Liver (tissue), 9 donors: ENCODE measurements around the gene POU6F2. TPM values are rescaled to one million over a fixed set of nuclear protein-coding genes. Genes with fewer than 3 reads are reported as not detected.

Experiments
- DNase-seq: peaks from one replicate; pipeline ENCODE4 v3.0.0-alpha.2; 2017; ENCODE audit warnings: low spot score
- H3K27ac ChIP-seq, 2 donors: one replicate each; pipeline ENCODE4 v1.7.0; 2013; ENCODE audit warnings: inconsistent platforms in 2 of 2, low read length in 2 of 2, control low read depth in 1 of 2, low read depth in 1 of 2, mild to moderate bottlenecking in 1 of 2
- H3K27me3 ChIP-seq, 4 donors: one replicate each; pipeline versions ENCODE4 v1.6.1 to v1.7.0; 2013; ENCODE audit warnings: low read length in 3 of 4, inconsistent platforms in 1 of 4, mild to moderate bottlenecking in 1 of 4, moderate library complexity in 1 of 4; ENCODE audit not compliant: control insufficient read depth in 4 of 4, insufficient read depth in 4 of 4
- H3K36me3 ChIP-seq, 4 donors: one replicate each; pipeline versions ENCODE4 v1.6.1 to v1.7.0; 2013; ENCODE audit warnings: low read length in 3 of 4, mild to moderate bottlenecking in 3 of 4, low read depth in 1 of 4, moderate library complexity in 1 of 4; ENCODE audit not compliant: control insufficient read depth in 4 of 4, insufficient read depth in 3 of 4
- H3K4me1 ChIP-seq, 4 donors: one replicate each; pipeline versions ENCODE4 v1.6.1 to v1.7.0; 2013; ENCODE audit warnings: low read length in 3 of 4, mild to moderate bottlenecking in 3 of 4, moderate library complexity in 1 of 4; ENCODE audit not compliant: control insufficient read depth in 4 of 4, insufficient read depth in 4 of 4
- H3K4me3 ChIP-seq, 3 donors: one replicate each; pipeline versions ENCODE4 v1.6.1 to v1.7.0; 2013; ENCODE audit warnings: low read length in 3 of 3, control low read depth in 1 of 3, low read depth in 1 of 3, mild to moderate bottlenecking in 1 of 3
- H3K9ac ChIP-seq, 2 donors: one replicate each; pipeline ENCODE4 v1.7.0; 2013; ENCODE audit warnings: low read length in 2 of 2, mild to moderate bottlenecking in 2 of 2, moderate library complexity in 2 of 2, control low read depth in 1 of 2, low read depth in 1 of 2
- H3K9me3 ChIP-seq, 4 donors: one replicate each; pipeline versions ENCODE4 v1.6.1 to v1.7.0; 2013; ENCODE audit warnings: low read length in 3 of 4; ENCODE audit not compliant: control insufficient read depth in 4 of 4
- EGR1 ChIP-seq, 2 donors: IDR thresholded peaks; 2 replicates each; pipeline ENCODE4 v1.6.1; 2016 to 2018; ENCODE audit warnings: antibody characterized with exemption in 2 of 2, low read depth in 2 of 2
- FOXA1 ChIP-seq: IDR thresholded peaks from 2 replicates; pipeline ENCODE4 v1.6.1; 2016; ENCODE audit warnings: antibody characterized with exemption
- FOXA2 ChIP-seq: IDR thresholded peaks from 2 replicates; pipeline ENCODE4 v1.6.1; 2016; ENCODE audit warnings: antibody characterized with exemption
- GABPA ChIP-seq, 2 donors: IDR thresholded peaks in 1 of 2; conservative IDR thresholded peaks in 1 of 2; 2 replicates each; pipeline ENCODE4 v1.6.1; 2016; ENCODE audit warnings: antibody characterized with exemption in 2 of 2, mild to moderate bottlenecking in 1 of 2, moderate library complexity in 1 of 2
- HNF4A ChIP-seq, 2 donors: conservative IDR thresholded peaks; 2 replicates each; pipeline ENCODE4 v1.6.1; 2016; ENCODE audit warnings: antibody characterized with exemption in 2 of 2, mild to moderate bottlenecking in 2 of 2
- HNF4G ChIP-seq: IDR thresholded peaks from 2 replicates; pipeline ENCODE4 v1.6.1; 2016; ENCODE audit warnings: antibody characterized with exemption
- JUND ChIP-seq, 2 donors: IDR thresholded peaks; 2 replicates each; pipeline ENCODE4 v1.6.1; 2016; ENCODE audit warnings: antibody characterized with exemption in 2 of 2
- NR2F2 ChIP-seq: IDR thresholded peaks from 2 replicates; pipeline ENCODE4 v1.6.1; 2016; ENCODE audit warnings: antibody characterized with exemption
- RAD21 ChIP-seq, 2 donors: IDR thresholded peaks; 2 replicates each; pipeline ENCODE4 v1.6.1; 2016; ENCODE audit warnings: antibody characterized with exemption in 2 of 2, mild to moderate bottlenecking in 2 of 2
- RXRA ChIP-seq, 2 donors: IDR thresholded peaks; 2 replicates each; pipeline ENCODE4 v1.6.1; 2017 to 2018; ENCODE audit warnings: antibody characterized with exemption in 2 of 2, mild to moderate bottlenecking in 1 of 2
- SP1 ChIP-seq: IDR thresholded peaks from 2 replicates; pipeline ENCODE4 v1.6.1; 2018; ENCODE audit warnings: antibody characterized with exemption, mild to moderate bottlenecking
- TAF1 ChIP-seq: conservative IDR thresholded peaks from 2 replicates; pipeline ENCODE4 v1.6.1; 2016; ENCODE audit warnings: antibody characterized with exemption, mild to moderate bottlenecking
- YY1 ChIP-seq: IDR thresholded peaks from 2 replicates; pipeline ENCODE4 v1.6.1; 2016; ENCODE audit warnings: antibody characterized with exemption, mild to moderate bottlenecking
- whole genome bisulfite sequencing: extraction: QIAGEN DNeasy Blood & Tissue Kit; methylation state at CpG from one replicate; pipeline ENCODE4 v1.1.7; 2013; 5-methylcytosine and 5-hydroxymethylcytosine counted together
- polyA plus RNA-seq, 2 donors: library from polyadenylated mRNA; stranded (reverse) in 1 of 2; unstranded in 1 of 2; fragments of 200-250 nt in 1 of 2; fragments of >200 nt in 1 of 2; fragmentation: Nextera tagmentation in 1 of 2; extraction: Ambion mirVana in 1 of 2; gene quantifications; one replicate each; pipeline versions ENCODE4 v1.2.1 to v1.2.3, GENCODE V29; 2013 to 2015
- total RNA-seq, 2 donors: library from RNA; depleted of rRNA; stranded (reverse); fragments of >200 nt; gene quantifications; one replicate each; pipeline ENCODE4 v1.2.3, GENCODE V29; 2014
- TF ChIP-seq, protein P1 (sequence below): IDR thresholded peaks from 2 replicates; pipeline ENCODE4 v1.6.1; 2016; ENCODE audit warnings: antibody characterized with exemption
- TF ChIP-seq, protein P2 (sequence below): fragments of 150-350 bp; IDR thresholded peaks from 2 replicates; pipeline ENCODE4 v1.5.1; 2017; ENCODE audit warnings: improper control_type of control experiment, low read depth, low read length; ENCODE audit not compliant: missing input control
- TF ChIP-seq, protein P3 (sequence below): IDR thresholded peaks from 2 replicates; pipeline ENCODE4 v1.6.1; 2016; ENCODE audit warnings: antibody characterized with exemption
- TF ChIP-seq, protein P4 (sequence below): IDR thresholded peaks from 2 replicates; pipeline ENCODE4 v1.6.1; 2016; ENCODE audit warnings: antibody characterized with exemption, mild to moderate bottlenecking
- TF ChIP-seq, protein P5 (sequence below): IDR thresholded peaks from 2 replicates; pipeline ENCODE4 v1.6.1; 2016; ENCODE audit warnings: antibody characterized with exemption
- donor health status: healthy.
- donor health status: healthy.
- donor health status: healthy.
- donor health status: healthy.
- donor health status: healthy.

POU6F2 gene
- total and polyA plus RNA-seq, 4 donors = under 0.01 to 0.24 (median 0.08) TPM; not detected in 1

DNA sequence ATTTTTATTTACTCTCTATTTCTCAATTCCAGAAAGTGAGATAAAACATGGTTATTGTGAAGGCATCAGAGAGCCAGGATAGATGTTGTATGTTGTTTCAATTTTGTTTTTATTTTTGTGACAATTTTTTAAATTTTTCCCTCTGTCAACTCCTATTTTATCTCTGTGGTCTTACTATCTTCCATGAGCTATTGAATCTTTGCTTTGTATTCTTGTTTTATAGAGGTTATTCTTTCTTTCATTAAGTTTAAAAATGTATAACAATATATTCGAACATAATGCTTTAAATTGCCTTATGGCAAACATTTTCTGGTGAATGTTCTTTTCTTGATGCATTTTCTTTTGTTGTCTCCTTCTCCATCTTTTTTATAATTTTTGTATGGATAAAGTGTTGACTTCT, 78.4 kb downstream of the POU6F2 start:
- H3K9ac ChIP-seq = no peak overlapping the region
- no peak overlapping the region for H3K27ac ChIP-seq
- 74% methylated on average over 1 of the region's 1 CpG for WGBS
- H3K9me3 ChIP-seq = no peaks in the 10 kb centered on the region
- H3K36me3 ChIP-seq = no peaks in the 10 kb centered on the region
- H3K4me3 ChIP-seq = no peak overlapping the region
- no peak for TF ChIP-seq FOXA1
- no peak for TF ChIP-seq SP1
- no peaks in the 10 kb centered on the region for H3K27me3 ChIP-seq
- DNase-seq = no peak
- H3K4me1 ChIP-seq = no peaks in the 10 kb centered on the region

DNA sequence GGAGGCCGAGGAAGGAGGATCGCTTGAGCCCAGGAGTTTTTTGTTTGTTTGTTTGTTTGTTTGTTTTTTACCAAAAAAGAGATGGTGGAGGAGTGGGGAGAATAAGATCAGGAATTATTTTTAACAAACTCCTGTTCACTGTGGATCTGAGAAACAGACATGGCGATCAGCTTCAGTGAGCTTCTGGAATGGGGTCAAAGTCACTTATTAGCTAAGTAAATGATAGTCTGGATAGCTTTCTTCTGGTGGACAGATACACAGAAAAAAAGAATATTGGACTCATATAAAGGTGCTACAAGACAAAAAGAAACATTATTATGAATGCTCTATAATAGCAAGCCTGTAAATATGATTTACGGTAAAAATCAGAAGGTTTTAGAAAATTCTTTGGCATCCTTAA, 85.1 kb downstream of the POU6F2 start:
- no peak overlapping the region for H3K27ac ChIP-seq
- TF ChIP-seq HNF4A (conservative IDR thresholded peaks at IDR 0.05) (no peak), NR2F2 (no peak), FOXA1 (no peak), TAF1 (no peak), SP1 (no peak), FOXA2 (no peak), EGR1 (IDR thresholded peaks at IDR 0.05; ENCODE audit: low read depth in 2 of 2) (no peak), HNF4G (no peak), RXRA (IDR thresholded peaks at IDR 0.05) (no peak), JUND (IDR thresholded peaks at IDR 0.05) (no peak), RAD21 (IDR thresholded peaks at IDR 0.05) (no peak), YY1 (no peak), GABPA (IDR thresholded peaks at IDR 0.05 in 1 of 2, conservative IDR thresholded peaks at IDR 0.05 in 1 of 2) (no peak)
- TF ChIP-seq, protein P1, sequence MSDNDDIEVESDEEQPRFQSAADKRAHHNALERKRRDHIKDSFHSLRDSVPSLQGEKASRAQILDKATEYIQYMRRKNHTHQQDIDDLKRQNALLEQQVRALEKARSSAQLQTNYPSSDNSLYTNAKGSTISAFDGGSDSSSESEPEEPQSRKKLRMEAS = no peak
- TF ChIP-seq, protein P2, sequence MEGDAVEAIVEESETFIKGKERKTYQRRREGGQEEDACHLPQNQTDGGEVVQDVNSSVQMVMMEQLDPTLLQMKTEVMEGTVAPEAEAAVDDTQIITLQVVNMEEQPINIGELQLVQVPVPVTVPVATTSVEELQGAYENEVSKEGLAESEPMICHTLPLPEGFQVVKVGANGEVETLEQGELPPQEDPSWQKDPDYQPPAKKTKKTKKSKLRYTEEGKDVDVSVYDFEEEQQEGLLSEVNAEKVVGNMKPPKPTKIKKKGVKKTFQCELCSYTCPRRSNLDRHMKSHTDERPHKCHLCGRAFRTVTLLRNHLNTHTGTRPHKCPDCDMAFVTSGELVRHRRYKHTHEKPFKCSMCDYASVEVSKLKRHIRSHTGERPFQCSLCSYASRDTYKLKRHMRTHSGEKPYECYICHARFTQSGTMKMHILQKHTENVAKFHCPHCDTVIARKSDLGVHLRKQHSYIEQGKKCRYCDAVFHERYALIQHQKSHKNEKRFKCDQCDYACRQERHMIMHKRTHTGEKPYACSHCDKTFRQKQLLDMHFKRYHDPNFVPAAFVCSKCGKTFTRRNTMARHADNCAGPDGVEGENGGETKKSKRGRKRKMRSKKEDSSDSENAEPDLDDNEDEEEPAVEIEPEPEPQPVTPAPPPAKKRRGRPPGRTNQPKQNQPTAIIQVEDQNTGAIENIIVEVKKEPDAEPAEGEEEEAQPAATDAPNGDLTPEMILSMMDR = no peak
- TF ChIP-seq, protein P3, sequence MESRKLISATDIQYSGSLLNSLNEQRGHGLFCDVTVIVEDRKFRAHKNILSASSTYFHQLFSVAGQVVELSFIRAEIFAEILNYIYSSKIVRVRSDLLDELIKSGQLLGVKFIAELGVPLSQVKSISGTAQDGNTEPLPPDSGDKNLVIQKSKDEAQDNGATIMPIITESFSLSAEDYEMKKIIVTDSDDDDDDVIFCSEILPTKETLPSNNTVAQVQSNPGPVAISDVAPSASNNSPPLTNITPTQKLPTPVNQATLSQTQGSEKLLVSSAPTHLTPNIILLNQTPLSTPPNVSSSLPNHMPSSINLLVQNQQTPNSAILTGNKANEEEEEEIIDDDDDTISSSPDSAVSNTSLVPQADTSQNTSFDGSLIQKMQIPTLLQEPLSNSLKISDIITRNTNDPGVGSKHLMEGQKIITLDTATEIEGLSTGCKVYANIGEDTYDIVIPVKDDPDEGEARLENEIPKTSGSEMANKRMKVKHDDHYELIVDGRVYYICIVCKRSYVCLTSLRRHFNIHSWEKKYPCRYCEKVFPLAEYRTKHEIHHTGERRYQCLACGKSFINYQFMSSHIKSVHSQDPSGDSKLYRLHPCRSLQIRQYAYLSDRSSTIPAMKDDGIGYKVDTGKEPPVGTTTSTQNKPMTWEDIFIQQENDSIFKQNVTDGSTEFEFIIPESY = no peak
- TF ChIP-seq, protein P4, sequence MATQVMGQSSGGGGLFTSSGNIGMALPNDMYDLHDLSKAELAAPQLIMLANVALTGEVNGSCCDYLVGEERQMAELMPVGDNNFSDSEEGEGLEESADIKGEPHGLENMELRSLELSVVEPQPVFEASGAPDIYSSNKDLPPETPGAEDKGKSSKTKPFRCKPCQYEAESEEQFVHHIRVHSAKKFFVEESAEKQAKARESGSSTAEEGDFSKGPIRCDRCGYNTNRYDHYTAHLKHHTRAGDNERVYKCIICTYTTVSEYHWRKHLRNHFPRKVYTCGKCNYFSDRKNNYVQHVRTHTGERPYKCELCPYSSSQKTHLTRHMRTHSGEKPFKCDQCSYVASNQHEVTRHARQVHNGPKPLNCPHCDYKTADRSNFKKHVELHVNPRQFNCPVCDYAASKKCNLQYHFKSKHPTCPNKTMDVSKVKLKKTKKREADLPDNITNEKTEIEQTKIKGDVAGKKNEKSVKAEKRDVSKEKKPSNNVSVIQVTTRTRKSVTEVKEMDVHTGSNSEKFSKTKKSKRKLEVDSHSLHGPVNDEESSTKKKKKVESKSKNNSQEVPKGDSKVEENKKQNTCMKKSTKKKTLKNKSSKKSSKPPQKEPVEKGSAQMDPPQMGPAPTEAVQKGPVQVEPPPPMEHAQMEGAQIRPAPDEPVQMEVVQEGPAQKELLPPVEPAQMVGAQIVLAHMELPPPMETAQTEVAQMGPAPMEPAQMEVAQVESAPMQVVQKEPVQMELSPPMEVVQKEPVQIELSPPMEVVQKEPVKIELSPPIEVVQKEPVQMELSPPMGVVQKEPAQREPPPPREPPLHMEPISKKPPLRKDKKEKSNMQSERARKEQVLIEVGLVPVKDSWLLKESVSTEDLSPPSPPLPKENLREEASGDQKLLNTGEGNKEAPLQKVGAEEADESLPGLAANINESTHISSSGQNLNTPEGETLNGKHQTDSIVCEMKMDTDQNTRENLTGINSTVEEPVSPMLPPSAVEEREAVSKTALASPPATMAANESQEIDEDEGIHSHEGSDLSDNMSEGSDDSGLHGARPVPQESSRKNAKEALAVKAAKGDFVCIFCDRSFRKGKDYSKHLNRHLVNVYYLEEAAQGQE = no peak
- TF ChIP-seq, protein P5, sequence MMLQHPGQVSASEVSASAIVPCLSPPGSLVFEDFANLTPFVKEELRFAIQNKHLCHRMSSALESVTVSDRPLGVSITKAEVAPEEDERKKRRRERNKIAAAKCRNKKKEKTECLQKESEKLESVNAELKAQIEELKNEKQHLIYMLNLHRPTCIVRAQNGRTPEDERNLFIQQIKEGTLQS = no peak
- no peaks in the 10 kb centered on the region for H3K36me3 ChIP-seq
- H3K4me1 ChIP-seq = no peaks in the 10 kb centered on the region
- no peaks in the 10 kb centered on the region for H3K27me3 ChIP-seq
- no peak overlapping the region for H3K9ac ChIP-seq
- WGBS = 71% methylated on average over 4 of the region's 4 CpGs
- no peak for DNase-seq
- no peak overlapping the region for H3K4me3 ChIP-seq
- no peaks in the 10 kb centered on the region for H3K9me3 ChIP-seq
